Transverse colon (tissue), 4 donors: ENCODE results near the gene METAP2. TPM values are rescaled to one million over a fixed set of nuclear protein-coding genes. Genes with fewer than 3 reads are reported as not detected.

Experiments
- DNase-seq: peaks from one replicate; pipeline ENCODE4 v3.0.0-alpha.2; 2019
- H3K27ac ChIP-seq, 4 donors: fragments of 200-600 bp; sonication (generic); 2 replicates each; pipeline ENCODE4 v1.5.1; 2016 to 2018; ENCODE audit warnings: inconsistent platforms in 4 of 4
- H3K27me3 ChIP-seq: fragments of 200-600 bp; sonication (generic); 2 replicates; pipeline ENCODE4 v1.5.1; 2017; ENCODE audit warnings: inconsistent platforms
- H3K36me3 ChIP-seq, 4 donors: fragments of 200-600 bp; sonication (generic); 2 replicates each; pipeline ENCODE4 v1.5.1; 2017 to 2019; ENCODE audit warnings: inconsistent platforms in 4 of 4
- H3K4me1 ChIP-seq, 4 donors: fragments of 200-600 bp; sonication (generic); 2 replicates each; pipeline ENCODE4 v1.5.1; 2017 to 2020; ENCODE audit warnings: inconsistent platforms in 4 of 4
- H3K4me3 ChIP-seq, 4 donors: fragments of 200-600 bp; sonication (generic); 1 replicate in 1 of 4; 2 replicates in 3 of 4; pipeline versions ENCODE4 v1.5.1 to v1.6.1; 2017 to 2019; ENCODE audit warnings: inconsistent platforms in 4 of 4
- H3K9me3 ChIP-seq, 2 donors: fragments of 200-600 bp; sonication (generic); 2 replicates each; pipeline ENCODE4 v1.5.1; 2017 to 2019; ENCODE audit warnings: inconsistent platforms in 2 of 2
- CTCF ChIP-seq, 5 experiments: fragments of 200-600 bp in 3 of 5; fragments of 450-650 bp in 2 of 5; sonication (generic) in 3 of 5; IDR thresholded peaks; 1 replicate in 2 of 5; 2 replicates in 3 of 5; pipeline ENCODE4 v1.5.1; 2016 to 2017; ENCODE audit warnings: antibody characterized with exemption in 5 of 5, inconsistent platforms in 3 of 5, mild to moderate bottlenecking in 2 of 5, moderate library complexity in 1 of 5
- EP300 ChIP-seq: sonication (generic); formaldehyde crosslinking; IDR thresholded peaks from one replicate; pipeline ENCODE4 v1.6.1; 2017; ENCODE audit warnings: antibody characterized with exemption, low read depth
- POLR2A ChIP-seq: fragments of 450-650 bp; IDR thresholded peaks from one replicate; pipeline ENCODE4 v1.6.1; 2016; ENCODE audit warnings: antibody characterized with exemption, mild to moderate bottlenecking, moderate library complexity
- POLR2AphosphoS5 ChIP-seq, 3 donors: sonication (generic); formaldehyde crosslinking; IDR thresholded peaks; one replicate each; pipeline ENCODE4 v1.6.1; 2016; ENCODE audit warnings: antibody characterized with exemption in 3 of 3
- whole genome bisulfite sequencing, 2 donors: methylation state at CpG; one replicate each; pipeline ENCODE4 v1.1.5; 2018; ENCODE audit warnings: low coverage in 1 of 2; 5-methylcytosine and 5-hydroxymethylcytosine counted together
- in situ Hi-C, 4 donors: fragments of 200-750 bp; cut with MboI; loops; one replicate each; pipeline versions ENCODE4 v1.15.0 to v1.15.1; 2017; ENCODE audit warnings: low sequenced_read_pairs in 3 of 4, low pct_ligation_motif_present in 1 of 4, low pct_unique_long_range_greater_than_20kb in 1 of 4
- intact Hi-C: fragments of 100-400 bp; cut with DNase I; formaldehyde crosslinking; loops from one replicate; pipeline ENCODE4 v1.15.1; 2023; ENCODE audit warnings: low total_unique reads
- small RNA-seq, 4 donors: library from RNA; depleted of rRNA; stranded (forward); fragments of <200 nt; gene quantifications; one replicate each; pipeline ENCODE3, GENCODE V24; 2016
- total RNA-seq, 4 donors: library from RNA; depleted of rRNA; stranded (reverse); fragments of >200 nt; gene quantifications; one replicate each; pipeline ENCODE4 v1.1.0, GENCODE V29; 2016

The METAP2 gene
- total RNA-seq, 4 donors from 2014 or later: 5.2 to 59.7 (median 42.7) TPM

DNA sequence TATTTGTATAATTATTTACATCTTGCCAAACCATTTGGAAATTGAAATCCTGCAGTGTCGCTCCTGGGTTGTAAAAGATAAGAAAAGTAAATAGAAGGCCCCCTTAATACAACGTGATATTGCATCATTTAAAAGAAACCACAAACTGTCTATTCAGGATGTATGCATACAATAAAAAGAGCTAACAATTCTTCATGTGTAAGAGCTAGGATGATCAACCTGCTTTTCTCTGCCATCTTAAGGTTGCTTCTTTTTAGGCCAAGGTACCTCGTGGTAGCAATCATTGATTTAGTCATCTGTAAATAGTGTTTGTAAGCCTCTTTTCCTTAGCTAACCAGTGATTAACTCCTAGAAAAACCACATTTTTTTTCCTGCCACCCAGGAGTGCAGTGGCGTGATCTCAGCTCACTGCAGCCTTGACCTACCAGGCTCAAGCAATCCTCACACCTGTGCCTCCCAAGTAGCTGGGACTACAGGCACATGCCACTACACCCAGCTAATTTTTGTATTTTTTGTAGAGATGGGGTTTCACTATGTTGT, 80.7 kb downstream of the METAP2 start:
- Histone ChIP-seq H3K27ac (no peak overlapping the region), H3K4me3 (no peak overlapping the region), H3K9me3 (no peaks in the 10 kb centered on the region), H3K36me3 (no peaks in the 10 kb centered on the region), H3K27me3 (peaks cover 18% of the 10 kb centered on the region), H3K4me1 (peaks cover 0 to 4% (median 0%) of the 10 kb centered on the region in 4 donors)
- TF ChIP-seq POLR2AphosphoS5 (IDR thresholded peaks at IDR 0.05): no peak
- TF ChIP-seq CTCF (IDR thresholded peaks at IDR 0.05): no peak
- in situ Hi-C loops (no loop called here), intact Hi-C loops (no loop called here)
- WGBS, 2 donors: 31 to 40% methylated on average over 4 of the region's 4 CpGs
- DNase-seq: no peak

DNA sequence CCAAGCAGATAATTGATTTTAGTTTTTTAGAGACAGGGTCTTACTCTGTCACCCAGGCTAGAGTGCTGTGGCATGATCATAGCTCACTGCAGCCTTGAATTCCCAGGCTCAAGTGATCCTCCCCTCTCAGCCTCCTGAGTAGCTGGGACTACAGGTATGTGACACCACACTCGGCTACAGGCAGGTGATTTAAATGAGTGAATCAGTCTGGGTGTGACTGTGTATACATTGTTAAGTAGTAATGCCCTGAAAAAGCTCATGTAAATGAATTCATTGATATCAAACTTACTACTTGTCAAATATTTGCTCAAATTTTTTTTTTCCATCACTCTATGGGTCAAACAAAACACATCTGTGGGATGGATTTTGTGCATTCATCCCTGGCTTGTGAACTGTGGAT, 83.7 kb downstream of the METAP2 start:
- in situ Hi-C loops: no loop called here
- H3K4me1 ChIP-seq: peaks cover 0 to 4% (median 0%) of the 10 kb centered on the region in 4 donors
- intact Hi-C loops: no loop called here
- WGBS, 2 donors: 48 to 57% methylated on average over 1 of the region's 1 CpG
- no peak overlapping the region for H3K27ac ChIP-seq
- no peaks in the 10 kb centered on the region for H3K9me3 ChIP-seq
- H3K36me3 ChIP-seq: no peaks in the 10 kb centered on the region
- DNase-seq: peak; percentile 23
- no peak overlapping the region for H3K4me3 ChIP-seq
- no peak for TF ChIP-seq CTCF (IDR thresholded peaks at IDR 0.05)
- TF ChIP-seq EP300: no peak
- TF ChIP-seq POLR2AphosphoS5 (IDR thresholded peaks at IDR 0.05): no peak
- TF ChIP-seq POLR2A: no peak
- H3K27me3 ChIP-seq: no peaks in the 10 kb centered on the region

Small RNA genes within 50 kb of the gene (small RNA-seq; reads per million reads assigned to genes)
- gene RNU6-735P: 0 reads per million in 4 donors

Other genes starting within 250 kb of the METAP2 start
- 1 to 10 TPM in 1 of 4 donors, under 1 TPM in 1, not detected in 2; 0.41 to 1.9 TPM for gene USP44, start 77.3 kb downstream of the METAP2 start, total RNA-seq